Measurements from ENCODE around the gene FSHB.

The FSHB gene

GRCh38 chr11:30270671-30271070 is 39.9 kb downstream of the FSHB start:
- DNase-seq = no peak

- no peak for DNase-seq
These were observed 46.4 kb downstream of the FSHB start for GRCh38 chr11:30277176-30277575.

- DNase-seq = no peak
These were observed 49.0 kb downstream of the FSHB start for GRCh38 chr11:30279796-30280195.

- DNase-seq = no peak
These were observed 50.9 kb downstream of the FSHB start for GRCh38 chr11:30281476-30282288.

- no peak for DNase-seq
These were observed 51.4 kb downstream of the FSHB start for GRCh38 chr11:30282289-30282631.

All from activated gamma-delta T cell (primary cell).